ENCODE data around the gene CSMD2.

CSMD2 gene

DNA sequence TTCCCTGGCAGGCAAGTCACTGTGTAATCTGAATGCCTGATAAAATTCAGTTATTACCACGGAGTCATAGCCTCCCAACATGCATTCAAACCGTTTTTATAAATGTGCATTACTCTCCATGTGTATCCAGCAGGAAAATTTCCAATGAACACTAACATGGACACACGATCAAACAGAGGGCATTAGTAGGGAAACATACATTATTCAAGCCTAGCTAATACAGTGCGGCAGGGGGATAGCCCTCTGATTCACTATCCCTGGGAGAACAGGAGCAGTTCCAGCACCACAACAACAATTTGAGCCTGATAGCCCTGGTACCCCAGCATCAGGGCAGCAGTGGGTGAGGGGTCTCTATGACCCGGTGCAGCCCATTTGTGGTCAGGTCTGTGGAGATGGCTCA is 337.0 kb downstream of the CSMD2 start:
- no peaks in the 10 kb centered on the region for H4K20me1 ChIP-seq (ENCODE audit: insufficient read depth, low read length)
- TF ChIP-seq, protein P1, sequence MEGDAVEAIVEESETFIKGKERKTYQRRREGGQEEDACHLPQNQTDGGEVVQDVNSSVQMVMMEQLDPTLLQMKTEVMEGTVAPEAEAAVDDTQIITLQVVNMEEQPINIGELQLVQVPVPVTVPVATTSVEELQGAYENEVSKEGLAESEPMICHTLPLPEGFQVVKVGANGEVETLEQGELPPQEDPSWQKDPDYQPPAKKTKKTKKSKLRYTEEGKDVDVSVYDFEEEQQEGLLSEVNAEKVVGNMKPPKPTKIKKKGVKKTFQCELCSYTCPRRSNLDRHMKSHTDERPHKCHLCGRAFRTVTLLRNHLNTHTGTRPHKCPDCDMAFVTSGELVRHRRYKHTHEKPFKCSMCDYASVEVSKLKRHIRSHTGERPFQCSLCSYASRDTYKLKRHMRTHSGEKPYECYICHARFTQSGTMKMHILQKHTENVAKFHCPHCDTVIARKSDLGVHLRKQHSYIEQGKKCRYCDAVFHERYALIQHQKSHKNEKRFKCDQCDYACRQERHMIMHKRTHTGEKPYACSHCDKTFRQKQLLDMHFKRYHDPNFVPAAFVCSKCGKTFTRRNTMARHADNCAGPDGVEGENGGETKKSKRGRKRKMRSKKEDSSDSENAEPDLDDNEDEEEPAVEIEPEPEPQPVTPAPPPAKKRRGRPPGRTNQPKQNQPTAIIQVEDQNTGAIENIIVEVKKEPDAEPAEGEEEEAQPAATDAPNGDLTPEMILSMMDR (IDR thresholded peaks at IDR 0.05; ENCODE audit: low read depth, low read length), result no peak
- TF ChIP-seq EZH2phosphoT487 (IDR thresholded peaks at IDR 0.05; ENCODE audit: low read depth), result no peak
- no peak overlapping the region for H3K4me2 ChIP-seq (ENCODE audit: low read length)
- no peaks in the 10 kb centered on the region for H3K9me3 ChIP-seq (ENCODE audit: insufficient read depth, low read length)
- no peak overlapping the region for H3K4me3 ChIP-seq (ENCODE audit: low read length)
- H3K79me2 ChIP-seq (ENCODE audit: low read length), result no peaks in the 10 kb centered on the region
- H2AFZ ChIP-seq (ENCODE audit: low read depth, low read length), result no peak overlapping the region
- H3K4me1 ChIP-seq (ENCODE audit: low read length), result no peaks in the 10 kb centered on the region
- H3K27me3 ChIP-seq (ENCODE audit: low read depth, low read length), result no peaks in the 10 kb centered on the region
- H3K36me3 ChIP-seq (replicated peaks; ENCODE audit: low read depth, low read length), result no peaks in the 10 kb centered on the region
- no peak overlapping the region for H3K27ac ChIP-seq (ENCODE audit: low read length)
- H3K9ac ChIP-seq (ENCODE audit: low read length), result no peak overlapping the region

DNA sequence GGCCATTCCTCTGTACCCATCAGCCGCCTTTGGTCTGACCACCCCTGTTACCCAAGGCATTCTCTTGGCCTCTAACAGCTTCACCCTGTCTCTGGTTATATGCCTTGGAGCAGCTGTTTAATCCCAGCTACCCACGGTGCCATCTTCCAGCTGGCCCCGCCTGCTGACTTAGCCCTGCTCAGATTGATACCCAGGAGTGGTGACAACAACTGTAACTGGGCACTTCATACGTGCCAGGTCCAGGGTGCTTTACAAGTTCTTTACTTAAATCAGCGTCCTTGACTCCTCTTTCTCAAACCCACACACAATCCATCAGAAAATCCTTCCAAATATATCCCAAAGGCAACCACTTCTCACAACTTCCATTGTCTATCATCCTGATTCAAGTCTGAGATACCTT is 338.3 kb downstream of the CSMD2 start:
- Histone ChIP-seq H3K27me3 (ENCODE audit: low read depth, low read length) (no peaks in the 10 kb centered on the region), H2AFZ (ENCODE audit: low read depth, low read length) (no peak overlapping the region), H3K36me3 (replicated peaks; ENCODE audit: low read depth, low read length) (no peaks in the 10 kb centered on the region), H3K9ac (ENCODE audit: low read length) (no peak overlapping the region), H3K4me3 (ENCODE audit: low read length) (no peak overlapping the region), H3K79me2 (ENCODE audit: low read length) (no peaks in the 10 kb centered on the region), H4K20me1 (ENCODE audit: insufficient read depth, low read length) (no peaks in the 10 kb centered on the region), H3K27ac (ENCODE audit: low read length) (no peak overlapping the region), H3K4me2 (ENCODE audit: low read length) (no peak overlapping the region), H3K9me3 (ENCODE audit: insufficient read depth, low read length) (no peaks in the 10 kb centered on the region), H3K4me1 (ENCODE audit: low read length) (no peaks in the 10 kb centered on the region)
- TF ChIP-seq EZH2phosphoT487 (IDR thresholded peaks at IDR 0.05; ENCODE audit: low read depth), result no peak
- TF ChIP-seq, protein P1 (IDR thresholded peaks at IDR 0.05; ENCODE audit: low read depth, low read length), result no peak

DNA sequence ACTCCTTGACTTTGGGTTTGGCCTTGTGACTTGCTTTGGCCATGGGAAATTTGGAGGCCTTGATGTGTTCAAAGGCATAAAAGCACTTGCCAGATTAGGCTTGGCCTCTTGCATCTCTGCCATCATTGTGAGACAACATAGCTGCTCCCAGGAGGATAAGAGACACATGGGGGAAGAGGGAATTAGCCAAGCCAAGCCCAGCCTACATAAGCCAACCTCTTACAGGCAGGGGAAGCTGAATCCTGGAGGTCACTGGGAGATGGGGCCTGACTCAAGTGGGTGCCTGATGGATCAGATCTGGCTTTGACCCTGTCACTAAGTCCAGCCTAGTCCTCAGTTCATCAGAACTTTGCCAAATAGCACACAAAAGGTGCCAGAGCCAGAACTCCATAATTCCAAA is 338.7 kb downstream of the CSMD2 start:
- Histone ChIP-seq H3K27ac (ENCODE audit: low read length) (no peak overlapping the region), H3K9ac (ENCODE audit: low read length) (no peak overlapping the region)

DNA sequence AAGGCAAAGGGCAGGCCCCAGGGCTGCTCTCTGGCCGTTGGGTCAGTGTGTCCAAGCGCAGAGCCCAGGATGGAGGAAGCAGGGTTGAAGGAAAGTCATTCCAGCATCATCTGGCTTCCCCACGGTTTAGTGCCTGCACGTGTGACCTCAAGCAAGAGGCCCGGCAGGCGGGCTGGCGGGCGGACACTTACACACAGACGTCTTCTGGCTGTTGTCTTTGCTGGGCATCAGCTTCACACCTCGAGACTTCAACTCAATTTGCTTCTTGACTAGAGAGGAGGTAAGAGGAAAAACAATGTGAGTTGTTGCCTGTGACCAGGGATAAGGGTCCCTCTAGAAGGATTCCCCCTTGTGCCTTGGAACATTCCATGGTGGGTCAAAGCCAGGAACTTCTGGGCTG is 339.5 kb downstream of the CSMD2 start:
- H3K27me3 ChIP-seq (ENCODE audit: low read depth, low read length), result no peaks in the 10 kb centered on the region
- TF ChIP-seq, protein P1 (IDR thresholded peaks at IDR 0.05; ENCODE audit: low read depth, low read length), result no peak
- no peaks in the 10 kb centered on the region for H3K9me3 ChIP-seq (ENCODE audit: insufficient read depth, low read length)

More for the DNA sequence above, 338.7 kb downstream of the CSMD2 start:
- Histone ChIP-seq H3K4me2 (ENCODE audit: low read length) (no peak overlapping the region), H3K79me2 (ENCODE audit: low read length) (no peaks in the 10 kb centered on the region), H3K9me3 (ENCODE audit: insufficient read depth, low read length) (no peaks in the 10 kb centered on the region), H3K36me3 (replicated peaks; ENCODE audit: low read depth, low read length) (no peaks in the 10 kb centered on the region), H3K27me3 (ENCODE audit: low read depth, low read length) (no peaks in the 10 kb centered on the region), H3K4me3 (ENCODE audit: low read length) (no peak overlapping the region), H2AFZ (ENCODE audit: low read depth, low read length) (no peak overlapping the region), H4K20me1 (ENCODE audit: insufficient read depth, low read length) (no peaks in the 10 kb centered on the region), H3K4me1 (ENCODE audit: low read length) (no peaks in the 10 kb centered on the region)
- TF ChIP-seq, protein P1 (IDR thresholded peaks at IDR 0.05; ENCODE audit: low read depth, low read length), result no peak
- TF ChIP-seq EZH2phosphoT487 (IDR thresholded peaks at IDR 0.05; ENCODE audit: low read depth), result no peak

More for the DNA sequence above, 339.5 kb downstream of the CSMD2 start:
- Histone ChIP-seq H3K36me3 (replicated peaks; ENCODE audit: low read depth, low read length) (no peaks in the 10 kb centered on the region), H3K4me2 (ENCODE audit: low read length) (no peak overlapping the region), H3K27ac (ENCODE audit: low read length) (no peak overlapping the region), H3K4me3 (ENCODE audit: low read length) (no peak overlapping the region), H3K9ac (ENCODE audit: low read length) (no peak overlapping the region), H3K4me1 (ENCODE audit: low read length) (no peaks in the 10 kb centered on the region), H2AFZ (ENCODE audit: low read depth, low read length) (no peak overlapping the region), H3K79me2 (ENCODE audit: low read length) (no peaks in the 10 kb centered on the region), H4K20me1 (ENCODE audit: insufficient read depth, low read length) (no peaks in the 10 kb centered on the region)
